HG03457 (cell line): Measurements from ENCODE around the gene SFXN5.

Source experiments
- ATAC-seq: cut with Tn5 transposase; IDR thresholded peaks from one replicate; pipeline ENCODE4 v1.9.1; 2021; ENCODE audit warnings: moderate number of reproducible peaks; ENCODE audit not compliant: unreplicated experiment

The SFXN5 gene

GRCh38 chr2:72945450-72946019 is 126.0 kb downstream of the SFXN5 start:
- no peak for ATAC-seq

- no peak for ATAC-seq
Measured at GRCh38 chr2:72944804-72945449, 126.6 kb downstream of the SFXN5 start.

- ATAC-seq = no peak
Measured at GRCh38 chr2:72943540-72944395, 127.7 kb downstream of the SFXN5 start.

GRCh38 chr2:72942881-72943418 is 128.6 kb downstream of the SFXN5 start:
- no peak for ATAC-seq

- no peak for ATAC-seq
Measured at GRCh38 chr2:72942293-72942692, 129.2 kb downstream of the SFXN5 start.

GRCh38 chr2:72940786-72941185 is 130.7 kb downstream of the SFXN5 start:
- ATAC-seq = no peak

GRCh38 chr2:72940361-72940760 is 131.2 kb downstream of the SFXN5 start:
- ATAC-seq = no peak

GRCh38 chr2:72938455-72938854 is 133.1 kb downstream of the SFXN5 start:
- no peak for ATAC-seq

GRCh38 chr2:72937356-72937669 is 134.2 kb downstream of the SFXN5 start:
- no peak for ATAC-seq

GRCh38 chr2:72936660-72937355 is 134.7 kb downstream of the SFXN5 start:
- ATAC-seq = no peak

GRCh38 chr2:72935611-72935957 is 135.9 kb downstream of the SFXN5 start:
- no peak for ATAC-seq

- ATAC-seq = no peak
Measured at GRCh38 chr2:72934683-72935610, 136.6 kb downstream of the SFXN5 start.

GRCh38 chr2:72933646-72934151 is 137.8 kb downstream of the SFXN5 start:
- no peak for ATAC-seq

- ATAC-seq = no peak
Measured at GRCh38 chr2:72933207-72933606, 138.3 kb downstream of the SFXN5 start.

GRCh38 chr2:72932805-72933204 is 138.7 kb downstream of the SFXN5 start:
- ATAC-seq = no peak

GRCh38 chr2:72932045-72932740 is 139.3 kb downstream of the SFXN5 start:
- ATAC-seq = no peak

GRCh38 chr2:72931280-72931910 is 140.1 kb downstream of the SFXN5 start:
- no peak for ATAC-seq

GRCh38 chr2:72929010-72929409 is 142.5 kb downstream of the SFXN5 start:
- ATAC-seq = no peak
